Measurements from ENCODE around the gene FLVCR1.
A peak's percentile ranks its signal among the peaks of the same experiment; 100 is the strongest.

- TF ChIP-seq HDAC2 (IDR thresholded peaks at IDR 0.05), result no peak
- TF ChIP-seq HNRNPUL1 (IDR thresholded peaks at IDR 0.05; ENCODE audit: low read length), result no peak
- no peak for TF ChIP-seq JUND (IDR thresholded peaks at IDR 0.05; ENCODE audit: borderline replicate concordance, low read depth, low read length)
- TF ChIP-seq JUND (tag; IDR thresholded peaks at IDR 0.05; ENCODE audit: borderline replicate concordance, low read depth, low read length), result no peak
- no peak for TF ChIP-seq SMC3 (conservative IDR thresholded peaks at IDR 0.05; ENCODE audit: insufficient read depth, low read depth, low read length)
- TF ChIP-seq, protein P1, sequence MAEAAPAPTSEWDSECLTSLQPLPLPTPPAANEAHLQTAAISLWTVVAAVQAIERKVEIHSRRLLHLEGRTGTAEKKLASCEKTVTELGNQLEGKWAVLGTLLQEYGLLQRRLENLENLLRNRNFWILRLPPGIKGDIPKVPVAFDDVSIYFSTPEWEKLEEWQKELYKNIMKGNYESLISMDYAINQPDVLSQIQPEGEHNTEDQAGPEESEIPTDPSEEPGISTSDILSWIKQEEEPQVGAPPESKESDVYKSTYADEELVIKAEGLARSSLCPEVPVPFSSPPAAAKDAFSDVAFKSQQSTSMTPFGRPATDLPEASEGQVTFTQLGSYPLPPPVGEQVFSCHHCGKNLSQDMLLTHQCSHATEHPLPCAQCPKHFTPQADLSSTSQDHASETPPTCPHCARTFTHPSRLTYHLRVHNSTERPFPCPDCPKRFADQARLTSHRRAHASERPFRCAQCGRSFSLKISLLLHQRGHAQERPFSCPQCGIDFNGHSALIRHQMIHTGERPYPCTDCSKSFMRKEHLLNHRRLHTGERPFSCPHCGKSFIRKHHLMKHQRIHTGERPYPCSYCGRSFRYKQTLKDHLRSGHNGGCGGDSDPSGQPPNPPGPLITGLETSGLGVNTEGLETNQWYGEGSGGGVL (CRISPR knock-in tag; IDR thresholded peaks at IDR 0.05), result no peak
- TF ChIP-seq POLR2A (conservative IDR thresholded peaks at IDR 0.05), result no peak
- no peak for TF ChIP-seq LARP7 (IDR thresholded peaks at IDR 0.05)
- TF ChIP-seq, protein P2, sequence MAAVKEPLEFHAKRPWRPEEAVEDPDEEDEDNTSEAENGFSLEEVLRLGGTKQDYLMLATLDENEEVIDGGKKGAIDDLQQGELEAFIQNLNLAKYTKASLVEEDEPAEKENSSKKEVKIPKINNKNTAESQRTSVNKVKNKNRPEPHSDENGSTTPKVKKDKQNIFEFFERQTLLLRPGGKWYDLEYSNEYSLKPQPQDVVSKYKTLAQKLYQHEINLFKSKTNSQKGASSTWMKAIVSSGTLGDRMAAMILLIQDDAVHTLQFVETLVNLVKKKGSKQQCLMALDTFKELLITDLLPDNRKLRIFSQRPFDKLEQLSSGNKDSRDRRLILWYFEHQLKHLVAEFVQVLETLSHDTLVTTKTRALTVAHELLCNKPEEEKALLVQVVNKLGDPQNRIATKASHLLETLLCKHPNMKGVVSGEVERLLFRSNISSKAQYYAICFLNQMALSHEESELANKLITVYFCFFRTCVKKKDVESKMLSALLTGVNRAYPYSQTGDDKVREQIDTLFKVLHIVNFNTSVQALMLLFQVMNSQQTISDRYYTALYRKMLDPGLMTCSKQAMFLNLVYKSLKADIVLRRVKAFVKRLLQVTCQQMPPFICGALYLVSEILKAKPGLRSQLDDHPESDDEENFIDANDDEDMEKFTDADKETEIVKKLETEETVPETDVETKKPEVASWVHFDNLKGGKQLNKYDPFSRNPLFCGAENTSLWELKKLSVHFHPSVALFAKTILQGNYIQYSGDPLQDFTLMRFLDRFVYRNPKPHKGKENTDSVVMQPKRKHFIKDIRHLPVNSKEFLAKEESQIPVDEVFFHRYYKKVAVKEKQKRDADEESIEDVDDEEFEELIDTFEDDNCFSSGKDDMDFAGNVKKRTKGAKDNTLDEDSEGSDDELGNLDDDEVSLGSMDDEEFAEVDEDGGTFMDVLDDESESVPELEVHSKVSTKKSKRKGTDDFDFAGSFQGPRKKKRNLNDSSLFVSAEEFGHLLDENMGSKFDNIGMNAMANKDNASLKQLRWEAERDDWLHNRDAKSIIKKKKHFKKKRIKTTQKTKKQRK (IDR thresholded peaks at IDR 0.05; ENCODE audit: borderline replicate concordance, low read depth, low read length), result no peak
- no peak for TF ChIP-seq NR2C2 (CRISPR knock-in tag; IDR thresholded peaks at IDR 0.05)
- no peak for TF ChIP-seq NR2C2 (tag; IDR thresholded peaks at IDR 0.05)
- TF ChIP-seq, protein P3, sequence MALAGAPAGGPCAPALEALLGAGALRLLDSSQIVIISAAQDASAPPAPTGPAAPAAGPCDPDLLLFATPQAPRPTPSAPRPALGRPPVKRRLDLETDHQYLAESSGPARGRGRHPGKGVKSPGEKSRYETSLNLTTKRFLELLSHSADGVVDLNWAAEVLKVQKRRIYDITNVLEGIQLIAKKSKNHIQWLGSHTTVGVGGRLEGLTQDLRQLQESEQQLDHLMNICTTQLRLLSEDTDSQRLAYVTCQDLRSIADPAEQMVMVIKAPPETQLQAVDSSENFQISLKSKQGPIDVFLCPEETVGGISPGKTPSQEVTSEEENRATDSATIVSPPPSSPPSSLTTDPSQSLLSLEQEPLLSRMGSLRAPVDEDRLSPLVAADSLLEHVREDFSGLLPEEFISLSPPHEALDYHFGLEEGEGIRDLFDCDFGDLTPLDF (CRISPR knock-in tag; IDR thresholded peaks at IDR 0.05), result no peak
- TF ChIP-seq MAFK (IDR thresholded peaks at IDR 0.05; ENCODE audit: low read length), result peak; percentile 59; the same call in 1 of the 2 replicates
- no peak for TF ChIP-seq CREM (IDR thresholded peaks at IDR 0.05; ENCODE audit: low read depth)
These were observed 37.1 kb upstream of the FLVCR1 start for GRCh38 chr1:212820969-212821368.
